MCF 10A (cell line): Measurements from ENCODE around the gene FOXG1. TPM values are rescaled to one million over a fixed set of nuclear protein-coding genes. Genes with fewer than 3 reads are reported as not detected.

Experiments
- BruUV-seq: library from RNA; stranded (reverse); fragments of 400-500 nt; replicated peaks from 2 replicates; lab custom pipeline; 2021; lab: Mats Ljungman, UMichigan
- CTCF ChIA-PET: fragments of 300-600 bp; sonication (Branson Sonifier 250); formaldehyde crosslinking; extraction: SDS; loops from one replicate; lab custom pipeline; 2021; ENCODE audit warnings: antibody characterized with exemption, inconsistent platforms; lab: Yijun Ruan, JAX
- POLR2A ChIA-PET: fragments of 300-600, 350-650 bp; sonication (Branson Sonifier 250); formaldehyde crosslinking; extraction: SDS; loops from one replicate; lab custom pipeline; 2020; ENCODE audit warnings: antibody characterized with exemption, inconsistent platforms; lab: Yijun Ruan, JAX
- DNase-seq: peaks from one replicate; pipeline ENCODE4 v3.0.0-alpha.2; 2018; ENCODE audit not compliant: unreplicated experiment
- H3K27ac Mint-ChIP-seq: one replicate; pipeline ENCODE4 v1.8.0; 2022; ENCODE audit warnings: mild to moderate bottlenecking, low read depth, mixed read lengths; ENCODE audit not compliant: unreplicated experiment
- H3K27me3 Mint-ChIP-seq: one replicate; pipeline ENCODE4 v1.8.0; 2022; ENCODE audit warnings: mixed read lengths; ENCODE audit not compliant: insufficient read depth, unreplicated experiment
- H3K36me3 Mint-ChIP-seq: one replicate; pipeline ENCODE4 v1.8.0; 2022; ENCODE audit warnings: mild to moderate bottlenecking, moderate library complexity, mixed read lengths; ENCODE audit not compliant: insufficient read depth, unreplicated experiment
- H3K4me1 Mint-ChIP-seq: one replicate; pipeline ENCODE4 v1.8.0; 2022; ENCODE audit warnings: mixed read lengths; ENCODE audit not compliant: insufficient read depth, unreplicated experiment
- H3K4me3 Mint-ChIP-seq: one replicate; pipeline ENCODE4 v1.8.0; 2022; ENCODE audit warnings: mild to moderate bottlenecking, moderate library complexity, mixed read lengths; ENCODE audit not compliant: unreplicated experiment
- H3K9me3 Mint-ChIP-seq: one replicate; pipeline ENCODE4 v1.8.0; 2022; ENCODE audit warnings: mixed read lengths; ENCODE audit not compliant: unreplicated experiment
- CTCF ChIP-seq: fragments of 200-600 bp; IDR thresholded peaks from one replicate; pipeline ENCODE4 v1.8.0; 2022; ENCODE audit warnings: antibody characterized with exemption, mild to moderate bottlenecking; ENCODE audit not compliant: unreplicated experiment
- intact Hi-C: fragments of 100-400 bp; cut with micrococcal nuclease; formaldehyde crosslinking; loops from 2 replicates; pipeline ENCODE4 v1.14.1; 2022
- total RNA-seq: library from RNA; stranded (reverse); gene quantifications from 2 replicates; pipeline ENCODE4 v1.2.3, GENCODE V29; 2022

Gene FOXG1
- total RNA-seq, 1 experiment from 2014 or later, result not detected

GRCh38 chr14:28756269-28756883 is 10.2 kb upstream of the FOXG1 start:
- CTCF ChIA-PET, result interaction anchor here (0.5 to 7.8 kb wide), 23 partner anchors 20 to 1815 kb away, joined by 3 to 123 read pairs (median 3); no protein-coding TSS in a partner anchor
- no peak overlapping the region for H3K4me3 Mint-ChIP-seq
- H3K9me3 Mint-ChIP-seq, result no peaks in the 10 kb centered on the region
- intact Hi-C loops, result loop anchor here (10.0 kb wide), 2 partner anchors 1458 to 1688 kb away; no protein-coding TSS in a partner anchor
- DNase-seq, result no peak
- H3K27me3 Mint-ChIP-seq, result peaks cover 75% of the 10 kb centered on the region
- H3K36me3 Mint-ChIP-seq, result no peaks in the 10 kb centered on the region
- no TSS peak for BruUV-seq
- H3K4me1 Mint-ChIP-seq, result peaks cover 23% of the 10 kb centered on the region
- POLR2A ChIA-PET, result interaction anchor here (0.5 to 0.6 kb wide), 2 partner anchors 140 to 1121 kb away, joined by 3 to 4 read pairs; no protein-coding TSS in a partner anchor
- no peak for TF ChIP-seq CTCF
- H3K27ac Mint-ChIP-seq, result no peak overlapping the region

- CTCF ChIA-PET, result interaction anchor here (0.5 to 7.8 kb wide), 21 partner anchors 12 to 1775 kb away, joined by 3 to 123 read pairs (median 4); no protein-coding TSS in a partner anchor
- H3K4me3 Mint-ChIP-seq, result peak overlapping the region; percentile 48
- H3K4me1 Mint-ChIP-seq, result peaks cover 23% of the 10 kb centered on the region
- no peaks in the 10 kb centered on the region for H3K36me3 Mint-ChIP-seq
- BruUV-seq, result no TSS peak
- intact Hi-C loops, result loop anchor here (1.0 to 10.0 kb wide), 3 partner anchors 465 to 1688 kb away; no protein-coding TSS in a partner anchor
- POLR2A ChIA-PET, result interaction anchor here (0.5 kb wide), 1 partner anchor 139 kb away, joined by 3 read pairs; no protein-coding TSS in a partner anchor
- peak; percentile 73 for TF ChIP-seq CTCF
- H3K27me3 Mint-ChIP-seq, result peaks cover 81% of the 10 kb centered on the region
- peak; percentile 60 for DNase-seq
- no peaks in the 10 kb centered on the region for H3K9me3 Mint-ChIP-seq
- H3K27ac Mint-ChIP-seq, result no peak overlapping the region
Observed at GRCh38 chr14:28756884-28757570, 9.6 kb upstream of the FOXG1 start.

GRCh38 chr14:28757786-28758185 is 8.8 kb upstream of the FOXG1 start:
- DNase-seq, result no peak
- H3K4me1 Mint-ChIP-seq, result peaks cover 23% of the 10 kb centered on the region
- intact Hi-C loops, result loop anchor here (1.0 to 10.0 kb wide), 3 partner anchors 465 to 1687 kb away; no protein-coding TSS in a partner anchor
- no peak for TF ChIP-seq CTCF
- POLR2A ChIA-PET, result interaction anchor here (0.7 kb wide), 1 partner anchor 199 kb away, joined by 4 read pairs; no protein-coding TSS in a partner anchor
- no peak overlapping the region for H3K27ac Mint-ChIP-seq
- no peak overlapping the region for H3K4me3 Mint-ChIP-seq
- H3K27me3 Mint-ChIP-seq, result peaks cover 89% of the 10 kb centered on the region
- CTCF ChIA-PET, result interaction anchor here (0.6 to 7.8 kb wide), 15 partner anchors 13 to 1685 kb away, joined by 3 to 123 read pairs (median 4); no protein-coding TSS in a partner anchor
- no peaks in the 10 kb centered on the region for H3K9me3 Mint-ChIP-seq
- no TSS peak for BruUV-seq
- no peaks in the 10 kb centered on the region for H3K36me3 Mint-ChIP-seq
